NCI-H82 (cell line): ENCODE results near the gene UBL4A.

ENCODE experiments used
- DNase-seq: peaks from one replicate; lab custom pipeline; 2025; lab: John Stamatoyannopoulos, UW

The UBL4A gene

DNA sequence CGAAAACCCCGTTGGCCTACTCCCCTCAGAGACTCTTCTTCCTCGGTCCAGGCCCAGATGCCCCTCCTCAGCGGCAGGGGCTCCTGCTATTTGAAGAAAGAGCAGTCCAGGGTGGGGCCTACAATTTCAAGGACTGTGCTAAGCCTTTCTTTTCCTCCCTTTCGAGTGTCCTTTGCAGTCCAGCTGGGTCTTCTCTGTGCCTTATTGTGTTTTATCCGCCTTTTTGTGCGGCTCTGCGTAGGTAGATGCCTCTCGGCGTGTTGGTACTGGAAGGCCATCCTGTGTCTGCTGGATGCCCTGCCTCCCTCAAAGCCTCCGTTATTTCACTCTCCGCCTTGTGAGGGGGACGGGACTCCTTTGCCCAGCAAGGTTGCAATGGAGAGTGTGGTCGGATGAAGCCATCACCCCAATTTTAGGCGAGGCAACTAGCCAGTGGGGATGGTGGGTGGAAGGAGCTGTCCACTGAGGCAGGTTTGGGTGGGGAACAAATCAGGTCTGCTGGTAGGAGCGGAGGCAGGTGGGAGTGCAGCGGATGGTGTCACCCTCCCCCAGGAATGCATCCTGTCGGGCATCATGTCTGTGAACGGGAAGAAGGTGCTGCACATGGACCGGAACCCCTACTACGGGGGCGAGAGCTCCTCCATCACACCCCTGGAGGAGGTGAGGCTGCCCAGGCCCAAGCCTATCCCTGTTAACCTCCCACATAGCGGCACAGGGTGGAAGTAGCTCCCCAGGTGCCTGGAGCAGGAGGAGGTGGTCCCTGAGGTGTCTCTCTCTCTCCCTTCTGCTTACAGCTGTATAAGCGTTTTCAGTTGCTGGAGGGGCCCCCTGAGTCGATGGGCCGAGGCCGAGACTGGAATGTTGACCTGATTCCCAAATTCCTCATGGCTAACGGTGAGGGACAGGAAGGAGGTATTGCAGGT is 48.2 kb downstream of the UBL4A start:
- no peak for DNase-seq

DNA sequence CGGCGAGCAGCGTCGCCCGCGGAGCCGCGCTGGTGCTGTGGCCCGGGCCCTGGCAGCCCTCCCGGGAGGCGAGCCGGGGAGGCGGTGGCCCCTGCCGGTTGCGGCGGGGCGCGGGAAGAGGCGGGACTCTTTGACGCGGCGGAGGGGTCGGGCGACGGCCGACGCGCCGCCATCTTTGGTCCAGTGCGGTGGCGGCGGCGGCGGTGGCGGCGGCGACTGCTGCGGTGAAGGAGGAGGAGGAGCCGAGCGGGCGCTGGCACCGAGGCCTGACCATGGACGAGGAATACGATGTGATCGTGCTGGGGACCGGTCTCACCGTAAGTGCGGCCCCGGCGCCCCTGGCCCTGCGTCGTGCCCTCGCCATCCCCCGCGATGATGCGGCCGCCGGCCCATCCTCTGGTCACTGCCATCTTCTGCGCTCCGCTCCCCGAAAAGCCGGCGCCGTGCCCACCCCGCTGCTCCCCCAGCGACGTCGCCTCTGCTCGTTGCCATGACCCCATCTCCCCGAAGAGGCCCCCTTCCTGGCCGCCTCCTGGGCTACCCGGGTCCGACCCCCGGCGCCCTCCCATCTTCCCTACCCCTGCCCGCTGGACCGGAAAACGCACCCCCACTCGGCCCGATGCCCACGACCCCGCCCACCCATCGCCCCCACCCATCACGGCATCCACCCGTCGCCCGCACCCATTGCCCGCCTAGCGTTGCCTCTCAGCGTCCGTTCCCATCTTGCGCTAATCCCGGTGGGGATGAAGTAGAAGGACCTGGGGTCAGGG is 49.2 kb downstream of the UBL4A start, which contains the start of gene GDI1:
Gene GDI1 (plus strand): TSS at position 172 of the 770 bp plus-strand sequence. CDS start 101 bp downstream, at position 273.
- DNase-seq, result peak; percentile 57

DNA sequence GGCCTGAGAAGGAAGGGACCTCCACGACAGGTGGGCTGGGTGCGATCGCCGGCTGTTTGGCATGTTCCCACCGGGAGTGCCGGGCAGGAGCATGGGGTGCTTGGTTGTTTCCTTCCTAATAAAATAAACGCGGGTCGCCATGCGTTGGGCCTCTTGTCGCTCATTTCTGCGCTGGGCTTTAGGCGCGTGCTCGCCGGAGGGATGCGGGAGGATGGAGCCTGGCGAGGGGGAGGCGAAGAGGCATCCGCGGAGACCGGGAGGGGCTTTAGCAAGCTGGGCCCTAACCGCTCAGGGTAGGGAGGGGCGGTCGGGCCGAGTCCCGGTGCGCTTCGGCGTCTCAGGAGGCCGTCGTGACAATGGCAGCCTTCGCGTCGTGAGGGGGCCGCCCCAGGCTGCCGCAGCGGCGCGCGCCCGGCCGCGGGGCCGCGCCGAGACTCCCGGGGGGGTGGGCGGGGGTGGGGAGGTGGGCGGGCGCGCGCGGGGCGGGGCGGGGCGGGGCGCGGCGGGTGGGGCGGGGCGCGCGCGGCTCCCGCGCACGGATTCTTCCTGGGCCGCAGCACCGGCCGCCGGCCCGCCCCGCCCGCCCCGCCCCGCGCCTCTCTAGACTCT is 49.9 kb downstream of the UBL4A start:
- DNase-seq, result peak; percentile 72

DNA sequence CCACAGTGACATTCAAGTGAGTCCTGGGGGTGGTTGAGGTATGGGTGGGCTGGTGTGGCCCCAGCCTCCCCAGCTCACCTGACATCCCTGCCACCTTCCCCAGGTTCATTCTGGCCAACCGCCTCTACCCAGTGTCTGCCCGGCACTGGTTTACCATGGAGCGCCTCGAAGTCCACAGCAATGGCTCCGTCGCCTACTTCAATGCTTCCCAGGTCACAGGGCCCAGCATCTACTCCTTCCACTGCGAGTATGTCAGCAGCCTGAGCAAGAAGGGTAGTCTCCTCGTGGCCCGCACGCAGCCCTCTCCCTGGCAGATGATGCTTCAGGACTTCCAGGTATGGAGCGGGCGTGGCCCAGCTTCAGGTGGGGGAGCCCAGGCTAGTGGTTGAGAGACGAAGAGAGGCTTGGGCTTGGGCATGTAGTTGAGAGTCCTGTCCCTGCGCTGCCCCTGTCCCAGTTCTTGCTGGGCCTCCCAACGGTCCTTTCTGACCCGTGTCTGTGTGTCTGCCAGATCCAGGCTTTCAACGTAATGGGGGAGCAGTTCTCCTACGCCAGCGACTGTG is 51.2 kb downstream of the UBL4A start:
- DNase-seq, result no peak

DNA sequence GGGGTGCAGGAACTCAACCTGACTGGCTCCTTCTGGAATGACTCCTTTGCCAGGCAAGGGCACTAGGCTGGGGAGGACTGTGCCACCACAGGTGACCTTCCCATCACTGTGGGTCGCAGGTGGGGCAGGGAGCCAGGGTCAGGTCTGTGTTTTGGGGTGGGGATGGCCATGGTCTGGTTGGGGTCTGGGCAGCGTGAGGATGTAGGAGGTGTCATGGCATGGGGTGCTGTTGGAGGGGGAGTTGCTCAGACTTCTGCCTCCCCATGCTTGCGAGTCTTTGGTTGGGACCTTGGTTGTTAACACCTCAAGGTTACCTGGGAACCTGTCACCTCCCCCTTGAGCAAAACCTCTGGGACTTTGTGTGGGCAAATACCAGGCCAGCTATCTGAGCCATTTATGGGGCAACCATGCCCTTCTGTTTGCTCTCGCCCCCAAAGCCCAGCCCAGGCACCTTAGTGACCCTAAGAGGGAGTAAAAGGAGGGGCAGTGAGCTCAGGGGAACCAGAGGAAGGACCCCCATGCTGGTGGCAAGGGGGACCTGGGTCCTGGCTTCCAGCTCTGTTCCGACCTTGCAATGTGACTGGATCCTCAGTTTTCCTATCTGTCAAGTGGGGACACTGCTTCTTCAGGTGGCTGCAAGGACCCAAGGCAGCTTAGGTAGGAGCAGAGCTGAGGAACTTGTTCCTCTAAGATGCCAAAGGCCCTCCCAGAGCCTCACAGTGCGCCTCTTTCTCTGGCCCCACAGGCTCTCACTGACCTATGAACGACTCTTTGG is 51.8 kb downstream of the UBL4A start:
- no peak for DNase-seq
